WTC11 (cell line): ENCODE measurements around the gene RND3. TPM values are rescaled to one million over a fixed set of nuclear protein-coding genes. Genes with fewer than 3 reads are reported as not detected.

Source experiments
- ATAC-seq: fragments of 200-7000 bp; cut with Tn5 transposase; 2 replicates; pipeline ENCODE4 v1.10.0; 2021; ENCODE audit warnings: mild to moderate bottlenecking, moderate library complexity
- CTCF ChIA-PET: fragments of 300-600 bp; sonication (Branson Sonifier 250); formaldehyde crosslinking; loops from one replicate; lab custom pipeline; 2021; ENCODE audit warnings: antibody characterized with exemption; lab: Charles Lee
- POLR2A ChIA-PET: fragments of 350-600 bp; sonication (Branson Sonifier 250); formaldehyde crosslinking; loops from one replicate; lab custom pipeline; 2021; ENCODE audit warnings: antibody characterized with exemption; lab: Charles Lee
- DNase-seq: peaks from one replicate; pipeline ENCODE4 v3.0.0; 2021; ENCODE audit warnings: low spot score
- H3K27ac Mint-ChIP-seq: 2 replicates; pipeline ENCODE4 v1.8.0; 2021; ENCODE audit warnings: mixed read lengths
- H3K27me3 Mint-ChIP-seq: 2 replicates; pipeline ENCODE4 v1.8.0; 2021; ENCODE audit warnings: low read depth, mild to moderate bottlenecking, moderate library complexity, mixed read lengths
- H3K36me3 Mint-ChIP-seq: 2 replicates; pipeline ENCODE4 v1.8.0; 2021; ENCODE audit warnings: mixed read lengths
- H3K4me1 Mint-ChIP-seq: 2 replicates; pipeline ENCODE4 v1.8.0; 2022; ENCODE audit warnings: mixed read lengths
- H3K4me3 Mint-ChIP-seq: 2 replicates; pipeline ENCODE4 v1.8.0; 2021; ENCODE audit warnings: mild to moderate bottlenecking, moderate library complexity, mixed read lengths
- H3K9me3 Mint-ChIP-seq: 2 replicates; pipeline ENCODE4 v1.8.0; 2021; ENCODE audit warnings: mixed read lengths
- AR ChIP-seq: fragments of 250-450 bp; sonication (Bioruptor Pico); IDR thresholded peaks from 2 replicates; pipeline ENCODE4 v1.9.0; 2021; ENCODE audit warnings: mild to moderate bottlenecking
- CBFB ChIP-seq: sonication (generic); formaldehyde crosslinking; IDR thresholded peaks from 2 replicates; pipeline ENCODE4 v1.8.1; 2022; ENCODE audit warnings: mild to moderate bottlenecking, low read depth, missing genetic modification reagents
- CREB1 ChIP-seq: sonication (generic); formaldehyde crosslinking; IDR thresholded peaks from 2 replicates; pipeline ENCODE4 v1.8.0; 2023; ENCODE audit warnings: mild to moderate bottlenecking, missing genetic modification reagents
- CREM ChIP-seq: sonication (generic); formaldehyde crosslinking; IDR thresholded peaks from 2 replicates; pipeline ENCODE4 v1.8.1; 2022; ENCODE audit warnings: mild to moderate bottlenecking, missing genetic modification reagents, moderate library complexity
- FOXJ3 ChIP-seq: sonication (generic); formaldehyde crosslinking; IDR thresholded peaks from 2 replicates; pipeline ENCODE4 v1.9.0; 2021; ENCODE audit warnings: missing genetic modification reagents, mild to moderate bottlenecking, borderline replicate concordance
- FOXP1 ChIP-seq: sonication (generic); formaldehyde crosslinking; IDR thresholded peaks from 2 replicates; pipeline ENCODE4 v1.8.0; 2022; ENCODE audit warnings: missing genetic modification reagents, mild to moderate bottlenecking, moderate library complexity, borderline replicate concordance
- IRF1 ChIP-seq: sonication (generic); formaldehyde crosslinking; IDR thresholded peaks from 2 replicates; pipeline ENCODE4 v1.8.0; 2023; ENCODE audit warnings: missing genetic modification reagents
- RORB ChIP-seq: fragments of 250-450 bp; sonication (Bioruptor Pico); IDR thresholded peaks from 2 replicates; pipeline ENCODE4 v1.9.0; 2021; ENCODE audit warnings: mild to moderate bottlenecking
- ZNF425 ChIP-seq: fragments of 250-450 bp; sonication (Bioruptor Pico); conservative IDR thresholded peaks from 2 replicates; pipeline ENCODE4 v1.9.0; 2021; ENCODE audit warnings: mild to moderate bottlenecking
- ZNF512 ChIP-seq: sonication (generic); formaldehyde crosslinking; IDR thresholded peaks from 2 replicates; pipeline ENCODE4 v1.8.1; 2022; ENCODE audit warnings: missing genetic modification reagents, borderline replicate concordance
- total RNA-seq: library from RNA; stranded (reverse); gene quantifications from 3 replicates; pipeline ENCODE4 v1.2.3, GENCODE V29; 2021

The RND3 gene
- total RNA-seq, 1 experiment from 2014 or later: 64.4 TPM

- TF ChIP-seq AR (CRISPR knock-in tag) (no peak), IRF1 (CRISPR knock-in tag) (no peak)
Observed at GRCh38 chr2:150426724-150427123, 60.7 kb downstream of the RND3 start (continued).

GRCh38 chr2:150426315-150426714 lies 61.2 kb downstream of the RND3 start:
- H3K27ac Mint-ChIP-seq: no peak overlapping the region
- ATAC-seq: no peak
- CTCF ChIA-PET: interaction anchor here (1.6 kb wide), 1 partner anchor 96 kb away, joined by 3 read pairs; no protein-coding TSS in a partner anchor
- peaks cover 45% of the 10 kb centered on the region for H3K4me1 Mint-ChIP-seq
- no peaks in the 10 kb centered on the region for H3K9me3 Mint-ChIP-seq
- H3K27me3 Mint-ChIP-seq: no peaks in the 10 kb centered on the region
- no peak overlapping the region for H3K4me3 Mint-ChIP-seq
- POLR2A ChIA-PET: no interaction called here
- TF ChIP-seq ZNF425: no peak
- no peak for TF ChIP-seq CREM (CRISPR knock-in tag)
- TF ChIP-seq CBFB: no peak
- no peaks in the 10 kb centered on the region for H3K36me3 Mint-ChIP-seq
- no peak for DNase-seq

- ATAC-seq (peak; percentile 92), DNase-seq (peak; percentile 52)
- ChIA-PET CTCF (interaction anchor here (0.6 to 1.6 kb wide), 6 partner anchors 10 to 814 kb away, joined by 3 to 5 read pairs (median 4); no protein-coding TSS in a partner anchor), POLR2A (no interaction called here)
- H3K9me3 Mint-ChIP-seq: no peaks in the 10 kb centered on the region
- no peaks in the 10 kb centered on the region for H3K36me3 Mint-ChIP-seq
- peaks cover 45% of the 10 kb centered on the region for H3K4me1 Mint-ChIP-seq
- no peak overlapping the region for H3K27ac Mint-ChIP-seq
- TF ChIP-seq FOXJ3 (CRISPR knock-in tag) (no peak), FOXP1 (no peak)
- TF ChIP-seq, all 79 proteins: peak for 0
- H3K4me3 Mint-ChIP-seq: no peak overlapping the region
- H3K27me3 Mint-ChIP-seq: no peaks in the 10 kb centered on the region
Observed at GRCh38 chr2:150425121-150425955, 62.1 kb downstream of the RND3 start.

- ChIA-PET CTCF (interaction anchor here (0.6 to 1.6 kb wide), 6 partner anchors 9 to 814 kb away, joined by 3 to 5 read pairs (median 4); no protein-coding TSS in a partner anchor), POLR2A (no interaction called here)
- no peak for TF ChIP-seq CBFB
- TF ChIP-seq RORB (CRISPR knock-in tag): no peak
- no peak for TF ChIP-seq ZNF512 (CRISPR knock-in tag)
- no peak for TF ChIP-seq CREB1 (CRISPR knock-in tag)
- TF ChIP-seq FOXJ3 (CRISPR knock-in tag): no peak
- H3K27ac Mint-ChIP-seq: no peak overlapping the region
- H3K4me1 Mint-ChIP-seq: peaks cover 38% of the 10 kb centered on the region
- DNase-seq: no peak
- H3K36me3 Mint-ChIP-seq: no peaks in the 10 kb centered on the region
- ATAC-seq: no peak
- H3K27me3 Mint-ChIP-seq: no peaks in the 10 kb centered on the region
- no peak overlapping the region for H3K4me3 Mint-ChIP-seq
- H3K9me3 Mint-ChIP-seq: no peaks in the 10 kb centered on the region
Observed at GRCh38 chr2:150424406-150424805, 63.1 kb downstream of the RND3 start.
